ENCODE measurements around the gene CHMP1B.
A peak's percentile ranks its signal among the peaks of the same experiment; 100 is the strongest.

Gene CHMP1B

DNA sequence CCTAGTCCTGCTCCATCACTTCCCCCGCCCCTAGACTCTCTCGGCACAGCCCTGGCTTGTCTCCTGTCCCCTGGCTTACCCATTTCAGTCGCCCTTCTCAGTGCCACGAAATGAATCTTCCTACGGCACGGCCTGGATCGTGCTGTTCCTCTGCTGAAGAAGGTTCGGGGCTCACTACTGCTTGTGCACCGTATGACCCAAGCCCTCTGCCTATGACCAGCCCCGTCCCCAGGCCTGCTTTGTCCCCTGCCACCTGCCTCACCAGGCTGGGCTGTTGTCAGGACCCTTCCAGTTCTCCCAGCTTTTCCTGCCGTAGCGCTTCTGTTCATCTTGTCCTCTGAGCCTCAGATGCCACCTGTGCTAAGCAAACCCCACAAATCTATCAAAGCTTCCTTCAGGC lies 13.9 kb downstream of the CHMP1B start:
- Mint-ChIP-seq H3K27ac (no peak overlapping the region), H3K27me3 (ENCODE audit: low read depth) (no peaks in the 10 kb centered on the region), H3K36me3 (ENCODE audit: low read depth) (peaks cover 3% of the 10 kb centered on the region), H3K9me3 (no peaks in the 10 kb centered on the region), H3K4me3 (no peak overlapping the region), H3K4me1 (peaks cover 4% of the 10 kb centered on the region)
- TF ChIP-seq, protein P1, sequence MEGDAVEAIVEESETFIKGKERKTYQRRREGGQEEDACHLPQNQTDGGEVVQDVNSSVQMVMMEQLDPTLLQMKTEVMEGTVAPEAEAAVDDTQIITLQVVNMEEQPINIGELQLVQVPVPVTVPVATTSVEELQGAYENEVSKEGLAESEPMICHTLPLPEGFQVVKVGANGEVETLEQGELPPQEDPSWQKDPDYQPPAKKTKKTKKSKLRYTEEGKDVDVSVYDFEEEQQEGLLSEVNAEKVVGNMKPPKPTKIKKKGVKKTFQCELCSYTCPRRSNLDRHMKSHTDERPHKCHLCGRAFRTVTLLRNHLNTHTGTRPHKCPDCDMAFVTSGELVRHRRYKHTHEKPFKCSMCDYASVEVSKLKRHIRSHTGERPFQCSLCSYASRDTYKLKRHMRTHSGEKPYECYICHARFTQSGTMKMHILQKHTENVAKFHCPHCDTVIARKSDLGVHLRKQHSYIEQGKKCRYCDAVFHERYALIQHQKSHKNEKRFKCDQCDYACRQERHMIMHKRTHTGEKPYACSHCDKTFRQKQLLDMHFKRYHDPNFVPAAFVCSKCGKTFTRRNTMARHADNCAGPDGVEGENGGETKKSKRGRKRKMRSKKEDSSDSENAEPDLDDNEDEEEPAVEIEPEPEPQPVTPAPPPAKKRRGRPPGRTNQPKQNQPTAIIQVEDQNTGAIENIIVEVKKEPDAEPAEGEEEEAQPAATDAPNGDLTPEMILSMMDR (IDR thresholded peaks at IDR 0.05; ENCODE audit: unreplicated experiment in 3 of 3) = no peak

DNA sequence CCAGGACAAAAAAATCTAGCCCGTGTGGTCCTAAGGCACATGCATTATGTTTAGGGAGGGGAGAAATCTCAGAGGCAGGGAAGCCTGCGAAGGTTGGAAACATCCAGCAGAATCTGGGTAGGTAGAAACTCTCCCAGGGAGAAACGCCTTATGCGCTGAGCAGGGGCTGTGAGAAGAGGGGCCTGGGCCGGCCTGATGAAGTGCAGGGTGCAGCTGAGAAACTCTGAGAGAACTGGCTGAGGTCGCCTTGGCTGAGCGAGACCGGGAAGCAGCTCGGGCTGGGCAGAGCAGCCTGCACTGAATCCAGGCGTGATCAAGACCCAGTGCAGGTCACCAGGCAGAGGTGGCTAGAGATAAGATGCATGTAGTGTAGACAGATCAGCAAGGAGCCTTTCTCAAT lies 15.1 kb downstream of the CHMP1B start:
- TF ChIP-seq, protein P1 (IDR thresholded peaks at IDR 0.05; ENCODE audit: unreplicated experiment in 3 of 3) = no peak
- Mint-ChIP-seq H3K27me3 (ENCODE audit: low read depth) (no peaks in the 10 kb centered on the region), H3K4me3 (no peak overlapping the region), H3K27ac (peak overlapping the region in 1 of 3 experiments; percentile 23), H3K9me3 (no peaks in the 10 kb centered on the region), H3K4me1 (no peaks in the 10 kb centered on the region), H3K36me3 (ENCODE audit: low read depth) (peaks cover 3% of the 10 kb centered on the region)

DNA sequence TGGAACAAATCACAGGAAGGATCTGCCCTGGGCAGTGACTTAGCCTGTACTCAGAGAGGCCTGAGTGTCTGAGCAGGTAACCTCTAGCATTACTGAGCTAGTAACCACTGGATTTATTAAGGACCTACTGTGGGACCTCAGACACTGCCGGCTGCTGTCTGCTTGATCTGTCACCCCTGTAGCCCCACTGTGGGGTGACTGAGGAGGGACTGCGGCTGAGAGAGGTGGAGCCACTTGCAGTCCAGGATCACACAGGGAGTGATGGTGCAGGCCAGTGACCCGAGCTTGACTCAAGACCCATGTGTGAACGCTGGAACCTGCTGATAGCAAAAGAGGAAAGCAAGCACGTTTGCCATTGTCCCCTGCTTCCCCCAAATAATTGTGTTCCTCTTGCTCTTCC lies 15.6 kb downstream of the CHMP1B start:
- Mint-ChIP-seq H3K27ac (peak overlapping the region in 1 of 3 experiments; percentile 23), H3K36me3 (ENCODE audit: low read depth) (peaks cover 3% of the 10 kb centered on the region), H3K27me3 (ENCODE audit: low read depth) (no peaks in the 10 kb centered on the region), H3K9me3 (no peaks in the 10 kb centered on the region), H3K4me3 (no peak overlapping the region), H3K4me1 (no peaks in the 10 kb centered on the region)
- TF ChIP-seq, protein P1 (IDR thresholded peaks at IDR 0.05; ENCODE audit: unreplicated experiment in 3 of 3) = no peak

DNA sequence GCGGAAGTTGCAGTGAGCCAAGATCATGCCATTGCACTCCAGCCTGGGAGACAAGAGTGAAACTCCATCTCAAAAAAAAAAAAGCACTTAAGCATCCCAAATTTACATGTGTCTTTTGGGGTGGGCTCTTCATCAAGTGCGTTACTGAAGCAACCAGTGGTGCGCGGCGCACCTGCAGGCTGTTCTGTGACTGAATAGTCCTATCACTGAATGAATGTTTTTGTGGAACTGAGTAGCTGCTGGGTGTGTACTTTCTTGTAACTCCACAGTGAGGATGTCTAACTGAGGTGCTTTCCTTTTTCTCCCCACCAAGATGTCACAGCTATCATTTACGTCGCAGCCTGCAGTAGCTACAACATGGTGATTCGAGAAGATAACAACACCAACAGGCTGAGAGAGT lies 17.0 kb downstream of the CHMP1B start:
- Mint-ChIP-seq H3K27me3 (ENCODE audit: low read depth) (no peaks in the 10 kb centered on the region), H3K27ac (no peak overlapping the region)

DNA sequence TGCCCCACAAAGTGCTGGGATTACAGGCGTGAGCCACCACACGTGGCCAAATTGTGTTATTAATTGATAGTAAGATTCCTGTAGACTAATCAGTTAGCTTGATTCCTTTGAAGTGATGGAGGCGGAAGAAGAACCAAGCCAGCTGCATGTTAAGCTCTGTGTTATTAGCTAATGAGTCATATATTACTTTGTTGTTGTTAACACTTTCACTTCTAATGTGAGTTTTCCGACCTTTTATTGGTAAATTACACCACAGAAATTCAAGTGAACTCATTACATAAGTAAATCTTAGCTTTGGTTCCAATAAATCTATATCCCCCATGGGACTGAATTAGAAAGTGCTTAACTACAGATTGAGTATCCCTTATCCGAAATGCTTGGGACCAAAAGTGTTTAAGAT lies 20.3 kb downstream of the CHMP1B start:
- no peaks in the 10 kb centered on the region for H3K4me1 Mint-ChIP-seq
- H3K9me3 Mint-ChIP-seq = no peaks in the 10 kb centered on the region
- TF ChIP-seq, protein P1 (IDR thresholded peaks at IDR 0.05; ENCODE audit: unreplicated experiment in 3 of 3) = no peak
- no peaks in the 10 kb centered on the region for H3K27me3 Mint-ChIP-seq (ENCODE audit: low read depth)
- H3K36me3 Mint-ChIP-seq (ENCODE audit: low read depth) = peaks cover 16% of the 10 kb centered on the region
- no peak overlapping the region for H3K4me3 Mint-ChIP-seq
- no peak overlapping the region for H3K27ac Mint-ChIP-seq

More for the DNA sequence above, 17.0 kb downstream of the CHMP1B start:
- TF ChIP-seq, protein P1 (IDR thresholded peaks at IDR 0.05; ENCODE audit: unreplicated experiment in 3 of 3) = no peak
- peaks cover 3% of the 10 kb centered on the region for H3K36me3 Mint-ChIP-seq (ENCODE audit: low read depth)
- no peaks in the 10 kb centered on the region for H3K4me1 Mint-ChIP-seq
- no peaks in the 10 kb centered on the region for H3K9me3 Mint-ChIP-seq
- no peak overlapping the region for H3K4me3 Mint-ChIP-seq

DNA sequence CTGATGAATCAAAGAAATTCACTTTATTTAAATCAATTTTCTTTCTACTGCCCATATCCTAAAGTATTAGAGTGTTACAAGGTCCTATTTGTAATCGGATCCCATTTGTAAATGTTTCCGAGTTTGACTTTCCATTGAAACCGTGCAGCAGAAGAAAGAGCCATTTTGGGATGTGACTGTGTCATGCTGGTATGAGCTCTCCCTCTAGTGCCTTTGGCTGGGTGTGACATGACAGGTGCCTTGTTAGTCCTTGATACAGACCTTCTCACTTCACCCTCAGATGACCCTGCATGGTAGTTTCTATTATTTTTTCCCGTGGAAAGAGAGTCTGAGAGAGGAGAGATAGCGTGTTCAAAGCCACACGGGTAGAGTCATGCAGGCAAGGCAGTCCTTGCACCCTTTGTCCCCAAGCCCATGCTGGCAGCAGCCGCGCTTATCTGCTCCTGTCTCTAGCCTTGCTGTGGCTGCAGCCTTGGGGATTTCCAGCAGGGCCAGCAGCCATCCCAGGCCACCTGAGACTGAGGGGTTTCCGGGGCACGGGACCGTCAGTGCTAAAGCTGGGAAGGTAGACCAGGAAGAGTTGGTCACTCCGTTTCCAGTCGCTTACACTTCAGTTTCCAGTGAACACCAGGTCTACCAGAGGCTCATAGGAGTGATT lies 21.4 kb downstream of the CHMP1B start:
- no peaks in the 10 kb centered on the region for H3K27me3 Mint-ChIP-seq (ENCODE audit: low read depth)
- H3K4me1 Mint-ChIP-seq = no peaks in the 10 kb centered on the region
- no peak overlapping the region for H3K27ac Mint-ChIP-seq
- H3K4me3 Mint-ChIP-seq = no peak overlapping the region
- no peaks in the 10 kb centered on the region for H3K9me3 Mint-ChIP-seq
- peaks cover 20% of the 10 kb centered on the region for H3K36me3 Mint-ChIP-seq (ENCODE audit: low read depth)
- TF ChIP-seq, protein P1 (IDR thresholded peaks at IDR 0.05; ENCODE audit: unreplicated experiment in 3 of 3) = peak; percentile 14 to 31 (median 25)

Measured in nephron (organoid).